Endothelial cell of umbilical vein (primary cell): Measurements from ENCODE around the gene ADGRG3. TPM values are rescaled to one million over a fixed set of nuclear protein-coding genes. Genes with fewer than 3 reads are reported as not detected.
A peak's percentile ranks its signal among the peaks of the same experiment; 100 is the strongest.

Source experiments
- BruUV-seq: library from RNA; stranded (reverse); fragments of 400-500 nt; replicated peaks from 2 replicates; lab custom pipeline; 2021; lab: Mats Ljungman, UMichigan
- CTCF ChIA-PET: fragments of 300-600, 350-600 bp; sonication (Branson Sonifier 250); formaldehyde crosslinking; loops from one replicate; lab custom pipeline; 2021; ENCODE audit warnings: antibody characterized with exemption, inconsistent platforms; lab: Charles Lee
- POLR2A ChIA-PET: fragments of 300-600, 350-600 bp; sonication (Branson Sonifier 250); formaldehyde crosslinking; loops from one replicate; lab custom pipeline; 2021; ENCODE audit warnings: antibody characterized with exemption, inconsistent platforms; lab: Charles Lee
- DNase-seq: peaks from one replicate; pipeline ENCODE4 v3.0.0-alpha.2; 2011; ENCODE audit warnings: low read depth, low spot score
- FAIRE-seq: peaks from 2 replicates; lab custom pipeline; 2011; peaks lifted over from hg19 to GRCh38; lab: Jason Lieb, UNC
- H2AFZ ChIP-seq: 2 replicates; pipeline ENCODE4 v1.6.0; 2012; ENCODE audit warnings: low read depth, low read length, control low read depth, inconsistent platforms
- H3K27ac ChIP-seq: 2 replicates; pipeline ENCODE4 v1.5.1; 2011; ENCODE audit warnings: low read depth, mild to moderate bottlenecking, control low read depth, low read length, moderate library complexity; ENCODE audit not compliant: insufficient read depth
- H3K27me3 ChIP-seq, 2 experiments: 2 replicates each; pipeline versions ENCODE4 v1.6.0 to v1.6.1; 2011; ENCODE audit warnings: low read length in 2 of 2, mixed read lengths in 1 of 2; ENCODE audit not compliant: control insufficient read depth in 2 of 2, insufficient read depth in 2 of 2
- H3K36me3 ChIP-seq, 2 experiments: 2 replicates in 1 of 2; 3 replicates in 1 of 2; pipeline ENCODE4 v1.5.1; 2011; ENCODE audit warnings: low read length in 2 of 2, mild to moderate bottlenecking in 1 of 2, moderate library complexity in 1 of 2; ENCODE audit not compliant: control insufficient read depth in 2 of 2, insufficient read depth in 2 of 2; ENCODE audit errors: extremely low read depth in 1 of 2
- H3K4me1 ChIP-seq: 3 replicates; pipeline ENCODE4 v1.5.1; 2011; ENCODE audit warnings: mild to moderate bottlenecking, low read length; ENCODE audit not compliant: control insufficient read depth, insufficient read depth; ENCODE audit errors: extremely low read depth
- H3K4me2 ChIP-seq: 2 replicates; pipeline ENCODE4 v1.6.1; 2011; ENCODE audit warnings: low read length, control low read depth, mixed read lengths; ENCODE audit not compliant: insufficient read depth
- H3K4me3 ChIP-seq, 3 experiments: fragments of 200-600 bp in 1 of 3; sonication (generic), shearing (Covaris generic) in 1 of 3; replicated peaks in 1 of 3; 2 replicates each; pipeline ENCODE4 v1.5.1; 2011 to 2016; ENCODE audit warnings: control low read depth in 3 of 3, low read length in 3 of 3, mild to moderate bottlenecking in 2 of 3, inconsistent platforms in 1 of 3, low read depth in 1 of 3, moderate library complexity in 1 of 3; ENCODE audit not compliant: insufficient read depth in 1 of 3
- H3K79me2 ChIP-seq: 2 replicates; pipeline ENCODE4 v1.6.0; 2012; ENCODE audit warnings: low read length, inconsistent platforms; ENCODE audit not compliant: control insufficient read depth, insufficient read depth
- H3K9ac ChIP-seq: replicated peaks from 2 replicates; pipeline ENCODE3; 2011; ENCODE audit warnings: low read length, control low read depth; ENCODE audit not compliant: insufficient read depth; ENCODE audit errors: extremely low read depth
- H3K9me1 ChIP-seq: replicated peaks from 3 replicates; pipeline ENCODE4 v1.6.0; 2011; ENCODE audit warnings: mild to moderate bottlenecking, low read length; ENCODE audit not compliant: control insufficient read depth, insufficient read depth; ENCODE audit errors: extremely low read depth
- H3K9me3 ChIP-seq: replicated peaks from 2 replicates; pipeline ENCODE4 v1.5.1; 2012; ENCODE audit warnings: low read length, inconsistent platforms; ENCODE audit not compliant: control insufficient read depth, insufficient read depth
- H4K20me1 ChIP-seq: replicated peaks from 2 replicates; pipeline ENCODE3; 2011; ENCODE audit warnings: mild to moderate bottlenecking, low read length; ENCODE audit not compliant: control insufficient read depth, insufficient read depth; ENCODE audit errors: extremely low read depth
- EZH2 ChIP-seq: IDR thresholded peaks from 2 replicates; pipeline ENCODE4 v1.6.1; 2012; ENCODE audit warnings: borderline replicate concordance, low read depth, mild to moderate bottlenecking, moderate library complexity, low read length, inconsistent platforms; ENCODE audit not compliant: severe bottlenecking
- FOS ChIP-seq: IDR thresholded peaks from 2 replicates; pipeline ENCODE4 v1.6.1; 2011; ENCODE audit warnings: mild to moderate bottlenecking, low read length, moderate library complexity, borderline replicate concordance; ENCODE audit not compliant: insufficient read depth
- GATA2 ChIP-seq: IDR thresholded peaks from 2 replicates; pipeline ENCODE4 v1.7.0; 2011; ENCODE audit warnings: low read depth, mild to moderate bottlenecking, moderate library complexity, mixed read lengths, low read length; ENCODE audit not compliant: insufficient read length, insufficient read depth
- JUN ChIP-seq: IDR thresholded peaks from 2 replicates; pipeline ENCODE4 v1.6.1; 2011; ENCODE audit warnings: borderline replicate concordance, low read depth; ENCODE audit not compliant: insufficient read length, insufficient read depth
- MYC ChIP-seq: IDR thresholded peaks from one replicate; pipeline ENCODE4 v1.6.1; 2011; ENCODE audit warnings: mild to moderate bottlenecking, low read depth, low read length
- POLR2A ChIP-seq: IDR thresholded peaks from 2 replicates; pipeline ENCODE4 v1.6.1; 2012; ENCODE audit warnings: low read depth, mild to moderate bottlenecking, control low read depth, low read length
- POLR2AphosphoS5 ChIP-seq: IDR thresholded peaks from 2 replicates; pipeline ENCODE4 v1.6.1; 2012; ENCODE audit warnings: low read depth, mild to moderate bottlenecking, control low read depth, low read length, moderate library complexity; ENCODE audit not compliant: insufficient read depth
- dilution Hi-C: fragments of 300-500 bp; cut with MboI; formaldehyde crosslinking; loops from one replicate; pipeline ENCODE4 v1.15.0; 2019; ENCODE audit warnings: low sequenced_read_pairs; ENCODE audit not compliant: extremely low pct_ligation_motif_present
- intact Hi-C: fragments of 100-400 bp; cut with micrococcal nuclease; formaldehyde crosslinking; loops from one replicate; pipeline ENCODE4 v1.10.0; 2022
- polyA plus RNA-seq, 4 experiments: library from polyadenylated mRNA; depleted of rRNA in 3 of 4; stranded (reverse) in 3 of 4; unstranded in 1 of 4; fragments of >200 nt; gene quantifications; 2 replicates each; pipeline versions ENCODE4 v1.2.1 to v1.2.3, GENCODE V29; 2011 to 2012; ENCODE audit warnings: missing spikeins in 1 of 4
- total RNA-seq: library from RNA; stranded (reverse); gene quantifications from 2 replicates; pipeline ENCODE4 v1.2.3, GENCODE V29; 2021
- TF ChIP-seq, protein P1 (sequence below): IDR thresholded peaks from 2 replicates; pipeline ENCODE4 v1.6.1; 2011; ENCODE audit not compliant: insufficient read depth, insufficient read length
- TF ChIP-seq, protein P2 (sequence below), 2 donors: IDR thresholded peaks; 1 replicate in 1 of 2; 2 replicates in 1 of 2; pipeline ENCODE4 v1.5.1; 2011; ENCODE audit warnings: low read length in 2 of 2, mild to moderate bottlenecking in 2 of 2, moderate library complexity in 2 of 2, control low read depth in 1 of 2, inconsistent platforms in 1 of 2, low read depth in 1 of 2; ENCODE audit not compliant: insufficient read depth in 1 of 2; ENCODE audit errors: extremely low read depth in 1 of 2

ADGRG3 gene
- total and polyA plus RNA-seq, 2 donors (not counting 3 experiments of a cell fraction or from before 2014, with no cell fraction given), result not detected

DNA sequence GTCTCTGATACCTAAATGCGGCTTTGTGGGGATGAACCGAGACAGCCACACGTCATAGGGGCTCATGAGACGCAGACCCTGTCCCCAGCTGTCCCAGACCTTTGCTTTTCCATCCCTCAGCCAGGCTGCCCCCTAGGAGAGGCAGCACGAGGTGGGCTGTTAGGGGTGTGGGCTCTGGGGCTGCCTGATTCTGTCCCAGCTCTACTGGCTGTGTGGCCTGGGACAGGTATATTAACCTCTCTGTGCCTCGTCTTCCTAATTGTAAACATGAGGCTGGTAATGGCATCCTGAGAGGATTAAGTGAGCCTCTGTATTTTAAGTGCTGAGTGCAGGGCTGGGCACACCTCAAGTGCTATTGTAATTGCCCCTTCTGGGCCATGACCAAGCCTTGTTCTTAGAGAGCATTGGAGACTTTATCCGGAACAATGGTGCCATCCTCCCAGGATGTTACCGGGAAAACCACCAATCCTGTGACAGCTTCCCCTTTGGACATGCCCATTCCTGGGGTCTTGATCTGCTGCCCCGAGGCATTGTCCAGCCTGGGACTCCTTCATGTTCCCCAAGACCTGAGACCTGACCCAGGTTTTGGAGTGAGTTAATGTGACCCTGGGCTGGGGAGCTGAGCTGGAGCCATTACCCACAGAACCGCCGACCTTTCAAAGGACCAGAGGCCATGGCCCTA, 34.6 kb upstream of the ADGRG3 start:
- Histone ChIP-seq H3K9me3 (no peaks in the 10 kb centered on the region), H3K9me1 (no peaks in the 10 kb centered on the region), H3K79me2 (peaks cover 96% of the 10 kb centered on the region), H3K9ac (no peak overlapping the region), H3K4me3 (no peak overlapping the region), H3K4me2 (peak overlapping the region; percentile 13), H3K4me1 (peaks cover 74% of the 10 kb centered on the region), H3K27me3 (no peaks in the 10 kb centered on the region), H4K20me1 (no peaks in the 10 kb centered on the region), H3K27ac (peak overlapping the region; percentile 64), H3K36me3 (no peaks in the 10 kb centered on the region), H2AFZ (no peak overlapping the region)
- FAIRE-seq (peak; percentile 21), DNase-seq (no peak)
- TF ChIP-seq FOS, result no peak
- no peak for TF ChIP-seq GATA2
- TF ChIP-seq, protein P1, sequence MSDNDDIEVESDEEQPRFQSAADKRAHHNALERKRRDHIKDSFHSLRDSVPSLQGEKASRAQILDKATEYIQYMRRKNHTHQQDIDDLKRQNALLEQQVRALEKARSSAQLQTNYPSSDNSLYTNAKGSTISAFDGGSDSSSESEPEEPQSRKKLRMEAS, result no peak
- TF ChIP-seq MYC, result no peak
- TF ChIP-seq EZH2, result no peak
- no peak for TF ChIP-seq POLR2A
- TF ChIP-seq, protein P2, sequence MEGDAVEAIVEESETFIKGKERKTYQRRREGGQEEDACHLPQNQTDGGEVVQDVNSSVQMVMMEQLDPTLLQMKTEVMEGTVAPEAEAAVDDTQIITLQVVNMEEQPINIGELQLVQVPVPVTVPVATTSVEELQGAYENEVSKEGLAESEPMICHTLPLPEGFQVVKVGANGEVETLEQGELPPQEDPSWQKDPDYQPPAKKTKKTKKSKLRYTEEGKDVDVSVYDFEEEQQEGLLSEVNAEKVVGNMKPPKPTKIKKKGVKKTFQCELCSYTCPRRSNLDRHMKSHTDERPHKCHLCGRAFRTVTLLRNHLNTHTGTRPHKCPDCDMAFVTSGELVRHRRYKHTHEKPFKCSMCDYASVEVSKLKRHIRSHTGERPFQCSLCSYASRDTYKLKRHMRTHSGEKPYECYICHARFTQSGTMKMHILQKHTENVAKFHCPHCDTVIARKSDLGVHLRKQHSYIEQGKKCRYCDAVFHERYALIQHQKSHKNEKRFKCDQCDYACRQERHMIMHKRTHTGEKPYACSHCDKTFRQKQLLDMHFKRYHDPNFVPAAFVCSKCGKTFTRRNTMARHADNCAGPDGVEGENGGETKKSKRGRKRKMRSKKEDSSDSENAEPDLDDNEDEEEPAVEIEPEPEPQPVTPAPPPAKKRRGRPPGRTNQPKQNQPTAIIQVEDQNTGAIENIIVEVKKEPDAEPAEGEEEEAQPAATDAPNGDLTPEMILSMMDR (IDR thresholded peaks at IDR 0.05; ENCODE audit: extremely low read depth in 1 of 2, insufficient read depth in 1 of 2, low read depth in 1 of 2, low read length in 2 of 2), result no peak
- TF ChIP-seq JUN, result no peak
- no peak for TF ChIP-seq POLR2AphosphoS5
- dilution Hi-C loops (no loop called here), intact Hi-C loops (no loop called here)
- BruUV-seq, result no TSS peak
- POLR2A ChIA-PET, result no interaction called here
- CTCF ChIA-PET, result interaction anchor here (1.1 to 3.1 kb wide), 5 partner anchors 10 to 42 kb away, joined by 4 to 17 read pairs (median 7); no protein-coding TSS in a partner anchor
